Measurements from ENCODE around the gene CTSH. TPM values are rescaled to one million over a fixed set of nuclear protein-coding genes. Genes with fewer than 3 reads are reported as not detected.
A peak's percentile ranks its signal among the peaks of the same experiment; 100 is the strongest.

CTSH gene
- total and polyA plus RNA-seq, 5 donors from 2014 or later = 9.6 to 51.5 (median 35.5) TPM

GRCh38 chr15:78921517-78921916, 23.3 kb downstream of the CTSH start:
- ATAC-seq (ENCODE audit: low read depth in 2 of 2) (no peak), DNase-seq (no peak)
- Histone ChIP-seq H3K27ac (ENCODE audit: insufficient read depth, low read length, poor library complexity, severe bottlenecking) (no peak overlapping the region), H3K9me3 (ENCODE audit: control insufficient read depth in 2 of 2, low read length in 2 of 2) (no peaks in the 10 kb centered on the region), H3K36me3 (ENCODE audit: control insufficient read depth, insufficient read depth, low read length) (peaks cover 64% of the 10 kb centered on the region), H3K4me1 (ENCODE audit: control insufficient read depth, insufficient read depth, low read length, poor library complexity, severe bottlenecking) (no peaks in the 10 kb centered on the region), H3K27me3 (ENCODE audit: control insufficient read depth, insufficient read depth, low read length) (no peaks in the 10 kb centered on the region), H3K4me3 (ENCODE audit: low read depth, low read length) (no peak overlapping the region)
- Mint-ChIP-seq H3K27me3 (no peaks in the 10 kb centered on the region), H3K4me3 (no peak overlapping the region), H3K27ac (no peak overlapping the region), H3K36me3 (peaks cover 38% of the 10 kb centered on the region), H3K9me3 (no peaks in the 10 kb centered on the region), H3K4me1 (peaks cover 0 to 5% (median 2%) of the 10 kb centered on the region in 4 donors)

- Histone ChIP-seq H3K27me3 (ENCODE audit: control insufficient read depth, insufficient read depth, low read length) (no peaks in the 10 kb centered on the region), H3K4me3 (ENCODE audit: low read depth, low read length) (no peak overlapping the region), H3K9me3 (ENCODE audit: control insufficient read depth in 2 of 2, low read length in 2 of 2) (no peaks in the 10 kb centered on the region), H3K27ac (ENCODE audit: insufficient read depth, low read length, poor library complexity, severe bottlenecking) (no peak overlapping the region), H3K36me3 (ENCODE audit: control insufficient read depth, insufficient read depth, low read length) (peaks cover 63% of the 10 kb centered on the region), H3K4me1 (ENCODE audit: control insufficient read depth, insufficient read depth, low read length, poor library complexity, severe bottlenecking) (no peaks in the 10 kb centered on the region)
- Mint-ChIP-seq H3K9me3 (no peaks in the 10 kb centered on the region), H3K4me3 (no peak overlapping the region), H3K27ac (peak overlapping the region in 2 of 3 donors; percentile 76 to 91), H3K36me3 (peaks cover 37% of the 10 kb centered on the region), H3K27me3 (no peaks in the 10 kb centered on the region), H3K4me1 (peaks cover 0 to 6% (median 2%) of the 10 kb centered on the region in 4 donors)
- ATAC-seq (ENCODE audit: low read depth in 2 of 2) (no peak), DNase-seq (no peak)
These were observed 27.0 kb downstream of the CTSH start for GRCh38 chr15:78917888-78918287.

GRCh38 chr15:78916088-78916487, 28.8 kb downstream of the CTSH start:
- no peak for ATAC-seq (ENCODE audit: low read depth in 2 of 2)
- no peak overlapping the region for H3K4me3 Mint-ChIP-seq
- H3K27ac Mint-ChIP-seq = no peak overlapping the region
- no peak for DNase-seq
- no peaks in the 10 kb centered on the region for H3K27me3 Mint-ChIP-seq
- Histone ChIP-seq H3K4me1 (ENCODE audit: control insufficient read depth, insufficient read depth, low read length, poor library complexity, severe bottlenecking) (no peaks in the 10 kb centered on the region), H3K27ac (ENCODE audit: insufficient read depth, low read length, poor library complexity, severe bottlenecking) (no peak overlapping the region), H3K36me3 (ENCODE audit: control insufficient read depth, insufficient read depth, low read length) (peaks cover 52% of the 10 kb centered on the region), H3K9me3 (ENCODE audit: control insufficient read depth in 2 of 2, low read length in 2 of 2) (no peaks in the 10 kb centered on the region), H3K4me3 (ENCODE audit: low read depth, low read length) (no peak overlapping the region), H3K27me3 (ENCODE audit: control insufficient read depth, insufficient read depth, low read length) (no peaks in the 10 kb centered on the region)
- H3K9me3 Mint-ChIP-seq = no peaks in the 10 kb centered on the region
- H3K36me3 Mint-ChIP-seq = peaks cover 36% of the 10 kb centered on the region
- H3K4me1 Mint-ChIP-seq = peaks cover 4 to 10% (median 6%) of the 10 kb centered on the region in 4 donors

- no peaks in the 10 kb centered on the region for H3K9me3 ChIP-seq (ENCODE audit: control insufficient read depth in 2 of 2, low read length in 2 of 2)
- H3K27me3 ChIP-seq (ENCODE audit: control insufficient read depth, insufficient read depth, low read length) = no peaks in the 10 kb centered on the region
- no peak overlapping the region for H3K4me3 ChIP-seq (ENCODE audit: low read depth, low read length)
- no peak overlapping the region for H3K27ac ChIP-seq (ENCODE audit: insufficient read depth, low read length, poor library complexity, severe bottlenecking)
- Mint-ChIP-seq H3K4me1 (peaks cover 4 to 14% (median 7%) of the 10 kb centered on the region in 4 donors), H3K9me3 (no peaks in the 10 kb centered on the region), H3K27ac (no peak overlapping the region), H3K36me3 (peaks cover 35% of the 10 kb centered on the region), H3K27me3 (no peaks in the 10 kb centered on the region), H3K4me3 (no peak overlapping the region)
- H3K36me3 ChIP-seq (ENCODE audit: control insufficient read depth, insufficient read depth, low read length) = peaks cover 56% of the 10 kb centered on the region
- DNase-seq = no peak
- peak; percentile 31 to 52 for ATAC-seq (ENCODE audit: low read depth in 2 of 2)
- no peaks in the 10 kb centered on the region for H3K4me1 ChIP-seq (ENCODE audit: control insufficient read depth, insufficient read depth, low read length, poor library complexity, severe bottlenecking)
These were observed 29.3 kb downstream of the CTSH start for GRCh38 chr15:78915341-78916087.

- Mint-ChIP-seq H3K4me1 (peaks cover 4 to 24% (median 15%) of the 10 kb centered on the region in 4 donors), H3K36me3 (peaks cover 43% of the 10 kb centered on the region), H3K27me3 (no peaks in the 10 kb centered on the region), H3K4me3 (no peak overlapping the region), H3K27ac (peak overlapping the region in 1 of 3 donors; percentile 9), H3K9me3 (no peaks in the 10 kb centered on the region)
- ATAC-seq (ENCODE audit: low read depth in 2 of 2) = no peak
- H3K36me3 ChIP-seq (ENCODE audit: control insufficient read depth, insufficient read depth, low read length) = peaks cover 54% of the 10 kb centered on the region
- DNase-seq = no peak
- no peaks in the 10 kb centered on the region for H3K9me3 ChIP-seq (ENCODE audit: control insufficient read depth in 2 of 2, low read length in 2 of 2)
- no peaks in the 10 kb centered on the region for H3K4me1 ChIP-seq (ENCODE audit: control insufficient read depth, insufficient read depth, low read length, poor library complexity, severe bottlenecking)
- no peaks in the 10 kb centered on the region for H3K27me3 ChIP-seq (ENCODE audit: control insufficient read depth, insufficient read depth, low read length)
- H3K27ac ChIP-seq (ENCODE audit: insufficient read depth, low read length, poor library complexity, severe bottlenecking) = no peak overlapping the region
- no peak overlapping the region for H3K4me3 ChIP-seq (ENCODE audit: low read depth, low read length)
These were observed 30.6 kb downstream of the CTSH start for GRCh38 chr15:78914027-78914764.

- H3K4me1 Mint-ChIP-seq = peaks cover 4 to 29% (median 16%) of the 10 kb centered on the region in 4 donors
- H3K4me3 Mint-ChIP-seq = no peak overlapping the region
- Histone ChIP-seq H3K27me3 (ENCODE audit: control insufficient read depth, insufficient read depth, low read length) (no peaks in the 10 kb centered on the region), H3K27ac (ENCODE audit: insufficient read depth, low read length, poor library complexity, severe bottlenecking) (no peak overlapping the region), H3K4me3 (ENCODE audit: low read depth, low read length) (no peak overlapping the region), H3K36me3 (ENCODE audit: control insufficient read depth, insufficient read depth, low read length) (peaks cover 52% of the 10 kb centered on the region), H3K4me1 (ENCODE audit: control insufficient read depth, insufficient read depth, low read length, poor library complexity, severe bottlenecking) (no peaks in the 10 kb centered on the region), H3K9me3 (ENCODE audit: control insufficient read depth in 2 of 2, low read length in 2 of 2) (no peaks in the 10 kb centered on the region)
- no peak for ATAC-seq (ENCODE audit: low read depth in 2 of 2)
- no peak overlapping the region for H3K27ac Mint-ChIP-seq
- no peaks in the 10 kb centered on the region for H3K27me3 Mint-ChIP-seq
- peaks cover 51% of the 10 kb centered on the region for H3K36me3 Mint-ChIP-seq
- no peak for DNase-seq
- H3K9me3 Mint-ChIP-seq = no peaks in the 10 kb centered on the region
These were observed 31.8 kb downstream of the CTSH start for GRCh38 chr15:78913012-78913411.

- Histone ChIP-seq H3K27me3 (ENCODE audit: control insufficient read depth, insufficient read depth, low read length) (no peaks in the 10 kb centered on the region), H3K27ac (ENCODE audit: insufficient read depth, low read length, poor library complexity, severe bottlenecking) (no peak overlapping the region), H3K4me3 (ENCODE audit: low read depth, low read length) (no peak overlapping the region), H3K4me1 (ENCODE audit: control insufficient read depth, insufficient read depth, low read length, poor library complexity, severe bottlenecking) (no peaks in the 10 kb centered on the region), H3K9me3 (ENCODE audit: control insufficient read depth in 2 of 2, low read length in 2 of 2) (no peaks in the 10 kb centered on the region), H3K36me3 (ENCODE audit: control insufficient read depth, insufficient read depth, low read length) (peaks cover 50% of the 10 kb centered on the region)
- Mint-ChIP-seq H3K9me3 (no peaks in the 10 kb centered on the region), H3K4me1 (peaks cover 4 to 29% (median 16%) of the 10 kb centered on the region in 4 donors), H3K27me3 (no peaks in the 10 kb centered on the region), H3K4me3 (no peak overlapping the region), H3K27ac (no peak overlapping the region), H3K36me3 (peaks cover 54% of the 10 kb centered on the region)
- DNase-seq = no peak
- no peak for ATAC-seq (ENCODE audit: low read depth in 2 of 2)
These were observed 32.5 kb downstream of the CTSH start for GRCh38 chr15:78912316-78912715.

Data from CD4-positive, CD25-positive, alpha-beta regulatory T cell (primary cell).